NCI-H1436 (cell line): ENCODE results near the gene ARL13B.
"Not testable (repeated sequence)": the region's sequence is repeated elsewhere in the genome, so short reads cannot be mapped to it uniquely, and the experiment has no call there.

Experiments
- DNase-seq: peaks from one replicate; lab custom pipeline; 2025; lab: John Stamatoyannopoulos, UW

Gene ARL13B

DNA sequence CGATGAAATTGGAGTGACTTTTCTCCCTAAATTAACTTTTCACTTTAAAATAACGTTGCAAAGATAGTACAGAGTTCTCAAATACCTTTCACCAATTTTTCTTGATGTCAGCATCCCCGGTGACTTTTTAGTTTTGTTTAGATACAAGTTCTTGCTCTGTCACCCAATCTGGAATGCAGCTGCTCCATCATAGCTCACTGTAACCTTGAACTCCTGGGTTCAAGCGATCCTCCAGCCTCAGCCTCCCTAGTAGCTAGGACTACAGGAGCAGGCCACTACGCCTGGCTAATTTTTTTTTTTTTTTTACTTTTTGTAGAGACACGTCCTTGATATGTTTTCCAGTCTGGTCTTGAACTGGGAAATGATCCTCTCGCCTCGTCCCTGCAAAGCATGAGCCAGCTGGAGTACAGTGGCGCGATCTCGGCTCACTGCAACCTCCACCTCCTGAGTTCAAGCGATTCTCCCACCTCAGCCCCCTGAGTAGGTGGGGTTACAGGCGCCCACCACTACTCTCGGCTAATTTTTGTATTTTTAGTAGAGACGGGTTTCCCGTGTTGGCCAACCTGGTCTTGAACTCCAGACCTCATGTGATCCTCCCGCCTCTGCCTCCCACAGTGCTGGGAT, 83.7 kb downstream of the ARL13B start:
- no peak for DNase-seq

GRCh38 chr3:94064243-94064860, 84.4 kb downstream of the ARL13B start:
- DNase-seq: no peak

GRCh38 chr3:94065122-94065521, 85.2 kb downstream of the ARL13B start:
- DNase-seq: no peak

- no peak for DNase-seq
These were observed 86.0 kb downstream of the ARL13B start for GRCh38 chr3:94065819-94066480.

DNA sequence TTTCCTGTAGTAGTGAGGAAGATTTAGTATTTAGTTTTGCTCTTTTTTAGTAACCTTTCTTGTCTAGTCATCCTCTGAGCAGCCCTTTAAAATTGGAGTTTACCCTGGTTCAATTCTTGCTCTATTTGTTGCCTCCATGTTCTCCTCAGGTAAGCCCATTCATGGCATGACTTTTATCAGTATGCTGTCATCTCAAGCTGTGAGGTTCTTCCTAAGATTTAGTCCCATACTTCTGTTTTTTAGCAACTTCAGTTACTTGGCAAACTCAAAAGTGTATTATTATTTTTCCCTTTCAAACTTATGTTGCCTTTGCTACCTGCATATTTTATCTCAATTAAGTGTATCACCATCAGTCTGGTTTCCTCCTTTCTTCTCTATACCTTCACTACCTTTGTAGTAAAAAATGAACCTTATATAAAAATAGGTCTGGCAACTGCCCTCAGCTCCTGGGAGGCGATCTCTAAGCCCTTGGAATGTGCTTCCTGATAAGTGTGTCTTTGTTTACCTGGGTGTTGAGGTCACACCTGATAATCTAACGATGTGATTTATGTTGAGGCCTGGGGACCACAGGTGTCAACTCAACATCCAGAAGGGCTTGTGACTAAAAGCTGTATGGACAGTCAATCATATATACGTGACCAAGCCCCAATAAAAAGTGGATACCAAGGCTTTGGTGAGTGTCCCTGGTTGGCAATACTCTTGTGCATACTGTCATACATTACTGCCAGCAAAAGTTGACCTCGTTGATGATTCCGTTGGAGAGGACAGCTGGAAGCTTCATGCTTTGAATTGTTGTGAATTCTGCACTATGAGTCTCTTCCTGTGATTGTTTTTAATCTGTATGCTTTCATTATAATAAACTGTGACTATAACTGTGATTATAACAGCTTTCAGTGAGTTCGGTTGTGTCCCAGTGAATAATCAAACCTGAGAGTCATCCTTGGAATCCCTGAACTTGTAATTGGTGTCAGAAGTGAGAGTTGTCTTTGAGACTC, 86.8 kb downstream of the ARL13B start:
- DNase-seq: no peak

- DNase-seq: no peak
These were observed 89.3 kb downstream of the ARL13B start for GRCh38 chr3:94069194-94069813.

- no peak for DNase-seq
These were observed 90.5 kb downstream of the ARL13B start for GRCh38 chr3:94070341-94070911.

- no peak for DNase-seq
These were observed 91.8 kb downstream of the ARL13B start for GRCh38 chr3:94071713-94072284.

- no peak for DNase-seq
These were observed 96.1 kb downstream of the ARL13B start for GRCh38 chr3:94076055-94076454.

DNA sequence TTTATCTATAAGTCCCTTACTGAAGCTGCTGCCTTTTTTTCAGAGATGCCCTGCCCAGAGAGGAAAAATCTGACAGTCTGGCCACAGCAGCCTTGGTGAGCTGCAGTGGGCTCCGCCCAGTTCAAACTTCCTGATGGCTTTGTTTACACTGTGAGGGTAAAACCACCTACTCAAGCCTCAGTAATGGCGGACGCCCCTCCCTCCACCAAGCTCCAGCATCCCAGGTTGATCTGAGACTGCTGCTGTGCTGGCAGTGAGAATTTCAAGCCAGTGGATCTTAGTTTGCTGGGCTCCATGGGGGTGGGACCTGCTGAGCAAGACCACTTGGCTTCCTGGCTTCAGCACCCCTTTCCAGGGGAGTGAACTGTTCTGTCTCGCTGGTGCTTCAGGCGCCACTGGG, 100.6 kb downstream of the ARL13B start:
- DNase-seq: not testable (repeated sequence)

DNA sequence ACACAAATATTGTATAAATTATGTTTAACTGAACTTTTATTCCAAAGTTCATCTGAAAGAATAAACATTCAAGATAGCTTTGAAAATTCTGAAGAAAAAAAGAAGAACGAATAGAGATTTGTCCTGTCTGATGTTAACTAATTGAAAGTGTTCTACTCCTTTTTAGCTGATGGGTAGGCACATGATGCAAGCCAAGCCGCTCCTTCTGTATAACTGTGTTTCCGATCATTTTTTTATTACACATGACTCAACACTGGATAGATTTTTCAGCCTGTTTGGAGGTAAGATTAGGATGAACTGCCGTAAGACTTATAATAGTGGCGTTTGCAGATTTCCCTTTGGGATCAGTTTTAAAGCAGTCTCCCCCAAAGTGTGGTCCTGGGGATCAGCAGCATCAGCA, 101.9 kb downstream of the ARL13B start:
- DNase-seq: no peak

DNA sequence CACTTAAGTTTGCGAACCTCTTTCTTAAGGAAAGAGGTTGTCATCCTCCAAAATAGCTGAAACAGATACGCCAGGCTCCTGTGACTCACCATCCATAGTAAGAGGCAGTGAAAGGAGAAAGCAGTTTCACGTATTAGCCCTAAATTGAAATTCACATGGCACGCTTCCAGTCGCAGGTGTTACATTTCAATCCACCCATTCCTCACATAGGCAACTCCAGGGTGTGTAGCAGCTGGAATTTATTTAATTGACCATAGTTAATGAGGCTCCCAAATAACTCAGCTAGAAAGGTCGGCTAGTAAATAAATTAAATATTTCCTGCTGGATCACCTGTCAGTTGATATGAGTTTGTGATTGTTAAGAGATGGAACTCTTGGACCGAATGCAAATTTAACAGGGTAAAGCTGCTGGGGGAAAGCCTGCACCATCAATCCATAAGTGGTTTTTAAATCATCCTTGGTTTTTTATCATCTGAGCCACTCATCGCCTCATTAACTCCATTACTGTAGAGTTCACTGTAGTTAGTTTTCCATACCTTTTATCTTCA, 102.5 kb downstream of the ARL13B start:
- DNase-seq: no peak

- no peak for DNase-seq
These were observed 103.3 kb downstream of the ARL13B start for GRCh38 chr3:94083261-94083660.

GRCh38 chr3:94089126-94089525, 109.2 kb downstream of the ARL13B start:
- no peak for DNase-seq

- no peak for DNase-seq
These were observed 112.1 kb downstream of the ARL13B start for GRCh38 chr3:94092086-94092485.

GRCh38 chr3:94093151-94093550, 113.2 kb downstream of the ARL13B start:
- DNase-seq: no peak

DNA sequence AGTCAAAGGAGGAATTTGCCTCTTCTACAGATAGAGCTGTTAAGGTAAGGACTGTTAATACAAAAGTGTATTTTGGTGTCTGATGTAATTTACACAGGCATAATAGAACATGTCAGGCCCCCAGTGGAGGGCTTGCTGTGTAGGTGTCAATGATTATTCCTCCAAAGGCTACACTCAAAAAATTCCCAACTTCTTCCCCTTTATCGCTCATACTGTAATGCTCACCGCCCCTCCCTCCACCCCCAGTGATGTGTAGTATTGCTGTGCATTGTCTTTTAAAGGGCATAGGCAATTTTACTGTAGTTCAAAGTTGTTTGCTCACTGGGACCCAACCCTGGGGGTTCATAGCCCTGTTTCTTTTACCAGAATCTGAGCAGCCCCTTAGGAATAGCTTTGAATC, 115.2 kb downstream of the ARL13B start:
- DNase-seq: no peak

- no peak for DNase-seq
These were observed 118.5 kb downstream of the ARL13B start for GRCh38 chr3:94098452-94098851.

DNA sequence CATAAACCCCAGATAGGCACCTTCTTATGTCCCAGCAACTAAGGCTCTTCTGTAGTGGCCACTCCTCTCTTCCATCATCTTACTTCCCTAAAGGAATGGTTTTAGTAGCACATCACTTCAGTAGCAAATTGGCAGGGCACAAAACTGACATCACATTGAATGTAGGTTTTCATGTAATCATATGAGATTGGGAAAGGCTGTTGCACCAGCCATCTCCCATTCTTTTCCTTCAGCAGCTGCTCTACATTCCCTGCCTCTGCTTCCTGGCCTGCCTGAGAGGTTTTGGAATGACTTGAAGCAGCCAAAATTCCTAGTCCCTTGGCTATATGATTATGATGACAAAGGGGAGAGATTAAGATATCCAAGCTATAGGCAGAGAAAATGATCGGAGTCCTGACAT, 119.4 kb downstream of the ARL13B start:
- DNase-seq: no peak

GRCh38 chr3:94101860-94102259, 121.9 kb downstream of the ARL13B start:
- no peak for DNase-seq
